Esophagus muscularis mucosa (tissue), 3 donors: Measurements from ENCODE around the gene CHD1L.

ENCODE experiments used
- CTCF ChIP-seq, 3 experiments: fragments of 200-600 bp in 2 of 3; fragments of 450-650 bp in 1 of 3; sonication (generic) in 2 of 3; IDR thresholded peaks; one replicate each; pipeline ENCODE4 v1.5.1; 2017 to 2019; ENCODE audit warnings: antibody characterized with exemption in 3 of 3, mild to moderate bottlenecking in 2 of 3, moderate library complexity in 1 of 3
- EP300 ChIP-seq: sonication (generic); formaldehyde crosslinking; IDR thresholded peaks from one replicate; pipeline ENCODE4 v1.6.1; 2017; ENCODE audit warnings: antibody characterized with exemption

GRCh38 chr1:147281950-147282349, 39.5 kb downstream of the CHD1L start:
- TF ChIP-seq CTCF (IDR thresholded peaks at IDR 0.05) (no peak), EP300 (no peak)
